GM23248 (cell line): ENCODE results near the gene ENO1.

ENCODE experiments used
- EZH2 ChIP-seq: fragments of 200-600 bp; sonication (generic); IDR thresholded peaks from 2 replicates; pipeline ENCODE4 v1.6.1; 2018; ENCODE audit warnings: antibody characterized with exemption, mild to moderate bottlenecking; ENCODE audit not compliant: insufficient read depth, poor library complexity, severe bottlenecking
- EZH2phosphoT487 ChIP-seq: fragments of 200-600 bp; sonication (generic); IDR thresholded peaks from 2 replicates; pipeline ENCODE4 v1.6.1; 2018; ENCODE audit warnings: antibody characterized with exemption, moderate library complexity, mild to moderate bottlenecking, low read depth; ENCODE audit not compliant: insufficient read depth

- no peak for TF ChIP-seq EZH2
- TF ChIP-seq EZH2phosphoT487, result no peak
Measured at GRCh38 chr1:8878448-8878697, at the start of gene ENO1.
